OCI-M1 (cell line): ENCODE results near the gene CSF2RB.

Experiments
- DNase-seq: peaks from one replicate; lab custom pipeline; 2025; lab: John Stamatoyannopoulos, UW

CSF2RB gene

DNA sequence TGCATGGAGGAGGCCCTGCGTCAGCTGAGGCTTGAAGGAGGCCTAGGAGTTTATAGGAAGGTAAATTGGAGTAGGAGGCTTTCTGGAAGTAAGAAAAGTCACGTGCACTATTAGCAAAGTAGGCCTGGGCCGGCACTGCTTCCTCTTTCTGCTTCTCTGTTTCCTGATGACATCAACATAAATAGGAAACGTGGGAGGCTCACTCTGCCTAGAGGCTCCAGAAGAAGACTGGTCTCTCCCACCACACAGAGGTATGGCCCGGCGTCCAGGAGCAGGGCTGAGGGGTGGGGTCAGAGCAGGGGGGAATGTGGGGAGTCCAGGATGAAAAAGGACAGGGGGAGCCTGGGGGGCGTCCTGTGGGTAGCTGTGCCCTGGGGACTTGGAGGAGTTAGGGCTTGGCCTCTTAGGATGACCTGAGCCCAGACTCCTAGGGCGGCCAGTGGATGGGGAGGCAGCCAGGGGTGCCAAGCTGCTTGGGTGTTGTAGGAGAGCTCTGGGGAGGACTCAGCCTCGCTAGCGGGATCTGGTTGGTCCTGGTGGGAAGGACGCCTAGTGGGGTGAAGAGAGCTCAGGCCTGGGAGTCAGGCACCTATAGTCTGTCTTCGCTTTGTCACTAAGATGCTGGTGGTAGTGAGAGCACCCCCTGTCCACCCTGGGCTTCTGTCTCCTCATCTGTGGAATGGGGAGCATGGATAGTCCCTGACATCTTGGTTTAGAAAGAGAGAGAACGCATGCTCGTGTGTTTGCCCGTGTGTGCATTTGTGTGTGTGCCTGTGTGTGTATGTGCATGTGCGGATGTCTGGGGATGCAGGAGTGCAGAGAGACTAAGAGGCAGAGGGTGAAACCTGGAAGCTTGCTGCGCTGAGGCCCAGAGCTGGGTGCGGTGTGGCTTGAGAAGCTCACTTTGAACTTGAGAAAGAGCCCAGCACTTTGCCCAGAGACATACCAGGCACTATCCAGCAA is at the start of gene CSF2RB:
Gene CSF2RB, plus strand, starts transcription at position 202 of the 963 bp plus-strand sequence. CDS start 8,580 bp downstream, outside the sequence.
- DNase-seq, result peak; percentile 96

DNA sequence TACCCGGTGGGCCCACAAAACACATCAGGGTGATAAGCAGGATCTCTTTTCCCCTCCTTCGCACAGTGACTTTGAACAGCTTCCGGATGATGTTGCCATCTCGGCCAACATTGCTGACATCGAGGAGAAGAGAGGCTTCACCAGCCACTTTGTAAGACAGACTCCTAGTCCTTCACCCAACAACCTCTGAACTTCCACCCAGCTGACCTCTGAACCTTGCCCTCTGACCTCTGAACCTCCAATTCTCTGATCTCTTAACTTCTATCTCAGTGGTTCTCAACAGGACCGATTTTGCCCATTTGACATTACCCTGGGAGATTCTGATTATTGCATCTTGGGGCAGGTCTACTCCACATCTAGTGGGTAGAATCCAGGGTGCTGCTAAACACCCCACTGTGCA is 49.4 kb upstream of the CSF2RB start:
- no peak for DNase-seq

DNA sequence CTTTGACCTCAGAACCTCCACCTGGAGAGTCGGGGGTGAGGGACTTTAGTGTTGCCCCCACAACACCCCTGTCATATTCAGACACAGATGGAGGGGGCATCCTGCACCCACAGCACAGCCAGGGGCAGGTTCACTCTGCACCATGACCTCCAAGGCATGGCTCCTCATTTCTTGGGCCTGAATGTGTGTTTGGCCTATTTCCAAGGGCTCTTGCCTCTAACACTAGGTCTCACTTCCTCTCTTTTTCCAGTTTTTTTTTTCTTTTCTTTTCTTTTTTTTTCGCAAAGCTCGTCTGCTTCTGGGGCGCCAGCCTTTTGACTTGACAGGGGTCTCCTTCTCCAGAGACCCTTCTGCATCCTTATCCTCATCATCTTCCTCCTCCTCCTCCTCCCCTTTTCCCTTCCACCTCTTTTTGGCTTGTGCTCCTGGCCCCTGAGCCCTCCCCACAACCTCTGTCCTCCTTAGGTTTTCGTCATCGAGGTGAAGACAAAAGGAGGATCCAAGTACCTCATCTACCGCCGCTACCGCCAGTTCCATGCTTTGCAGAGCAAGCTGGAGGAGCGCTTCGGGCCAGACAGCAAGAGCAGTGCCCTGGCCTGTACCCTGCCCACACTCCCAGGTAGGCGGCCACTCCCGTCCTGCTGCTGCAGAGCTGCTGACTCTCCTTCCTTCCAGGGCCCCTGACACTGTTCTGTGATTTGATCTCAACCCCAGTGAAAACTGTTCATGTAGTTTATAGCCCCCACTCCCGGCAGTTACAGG is 48.8 kb upstream of the CSF2RB start:
- no peak for DNase-seq

DNA sequence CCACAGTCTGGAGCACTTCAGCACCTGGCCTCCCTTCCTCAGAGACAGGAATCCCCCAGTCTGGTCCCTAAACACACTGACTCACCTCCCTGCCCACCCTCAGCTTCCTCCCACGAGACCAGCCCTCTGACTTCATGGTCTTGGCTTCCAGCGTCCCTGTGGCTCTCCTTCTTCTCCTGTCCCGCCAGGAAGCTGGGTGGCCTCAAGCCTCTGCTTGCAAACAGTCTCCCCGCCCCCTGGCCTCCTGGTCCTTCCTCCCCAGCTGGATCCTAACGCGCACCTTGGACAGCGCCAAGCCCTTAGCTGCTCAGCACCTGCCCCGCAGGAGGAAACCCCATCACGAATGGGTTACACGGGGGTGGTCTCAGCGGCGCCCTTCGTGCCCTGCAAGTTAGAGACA is 48.1 kb upstream of the CSF2RB start:
- no peak for DNase-seq

DNA sequence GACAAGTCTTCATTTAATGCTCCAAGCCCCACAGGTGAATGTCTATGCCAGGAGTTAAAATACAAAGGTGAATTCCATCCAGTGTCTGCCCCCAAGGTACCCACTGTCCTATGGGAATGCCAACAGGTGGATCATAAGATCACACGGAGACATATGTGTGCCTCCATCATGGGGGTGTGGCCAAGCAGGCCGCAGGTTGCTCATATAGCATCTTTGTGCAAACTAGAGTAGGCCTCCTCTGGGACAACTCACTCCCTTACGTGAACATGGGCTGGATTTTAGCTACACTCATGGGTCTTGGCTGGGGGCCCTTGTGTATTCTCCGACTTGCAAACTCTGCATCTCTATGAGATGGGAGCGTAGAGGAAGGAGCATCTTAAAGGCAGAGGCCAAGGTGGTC is 45.7 kb upstream of the CSF2RB start:
- DNase-seq, result no peak

DNA sequence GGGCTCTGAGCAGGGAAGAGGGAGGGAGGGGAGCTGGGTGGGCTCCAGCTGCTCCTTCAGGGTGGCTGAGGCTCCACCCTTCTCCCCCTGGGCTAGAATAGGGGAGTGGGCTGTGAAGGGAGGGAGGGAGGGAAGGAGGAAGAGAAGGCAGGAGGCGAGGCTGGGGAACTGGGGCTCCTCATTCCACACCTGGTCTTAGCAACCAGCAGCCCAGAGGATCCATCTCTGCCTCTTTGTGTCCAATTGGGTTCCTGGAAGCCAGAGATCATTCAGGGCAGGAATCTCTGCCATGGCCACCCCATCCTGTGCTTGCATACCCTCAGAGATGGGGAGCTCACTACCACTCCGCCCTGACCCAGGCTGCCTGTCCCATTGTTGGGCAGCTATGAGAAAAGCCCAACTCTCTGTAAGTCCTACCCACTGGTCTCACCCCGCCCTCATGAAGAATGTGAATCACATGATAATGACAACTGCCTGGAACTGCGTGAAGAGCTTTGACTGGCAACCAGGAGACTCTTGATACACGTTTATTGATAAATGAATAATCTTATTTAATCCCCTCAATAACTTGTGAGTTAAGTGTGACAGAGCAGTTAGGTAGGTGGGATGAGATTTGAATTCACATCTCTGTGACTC is 44.8 kb upstream of the CSF2RB start:
- no peak for DNase-seq

DNA sequence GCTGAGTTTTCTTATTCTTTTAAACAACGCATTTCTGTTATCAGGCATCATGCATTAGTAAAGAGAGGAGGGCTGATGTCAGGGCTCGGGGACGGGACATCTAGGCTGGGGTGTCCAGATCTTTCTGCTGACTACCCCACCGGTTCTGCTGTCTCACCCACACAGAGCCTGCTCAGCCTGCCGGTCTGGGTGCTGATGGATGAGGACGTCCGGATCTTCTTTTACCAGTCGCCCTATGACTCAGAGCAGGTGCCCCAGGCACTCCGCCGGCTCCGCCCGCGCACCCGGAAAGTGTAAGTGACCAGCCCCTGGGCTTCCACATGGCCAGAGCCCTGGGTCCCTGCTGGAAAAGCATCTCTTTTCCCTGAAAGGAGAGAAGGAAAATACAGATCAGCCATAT is 43.2 kb upstream of the CSF2RB start:
- DNase-seq, result no peak

DNA sequence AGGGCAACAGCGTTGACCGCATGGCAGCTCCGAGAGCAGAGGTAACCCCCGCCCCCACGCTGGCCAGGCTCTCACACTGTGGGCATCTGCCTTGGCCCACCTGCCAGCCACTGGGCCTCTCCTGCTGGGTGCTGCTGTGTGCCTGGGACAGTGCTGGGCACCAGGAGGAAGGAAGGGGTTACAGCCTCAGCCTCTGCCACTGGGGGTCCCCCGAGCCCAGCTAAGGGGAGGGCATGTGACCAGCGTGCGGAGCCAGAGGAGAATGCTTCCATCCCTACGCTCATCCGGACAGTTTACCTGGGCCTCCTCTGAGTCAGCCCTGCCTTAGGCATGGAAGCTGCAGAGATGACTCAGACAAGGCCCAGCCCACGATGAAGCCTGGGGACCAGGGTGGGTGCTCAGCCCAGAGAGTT is 41.8 kb upstream of the CSF2RB start:
- no peak for DNase-seq

DNA sequence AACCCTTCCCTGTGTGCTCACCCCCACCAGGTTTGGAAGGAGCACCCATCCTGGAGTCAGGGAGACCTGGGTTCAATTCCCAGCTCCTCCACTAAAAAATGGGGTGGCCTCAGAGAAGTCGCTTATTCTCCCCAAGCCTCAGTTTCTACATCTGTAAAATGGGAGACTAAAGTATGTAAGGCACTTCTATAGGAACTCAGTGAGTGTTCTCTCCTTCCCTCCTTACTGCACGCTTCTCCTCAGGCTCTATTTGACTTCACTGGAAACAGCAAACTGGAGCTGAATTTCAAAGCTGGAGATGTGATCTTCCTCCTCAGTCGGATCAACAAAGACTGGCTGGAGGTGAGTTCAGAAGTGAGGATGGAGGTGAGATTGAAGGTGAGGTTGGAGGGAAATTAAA is 41.3 kb upstream of the CSF2RB start:
- no peak for DNase-seq

DNA sequence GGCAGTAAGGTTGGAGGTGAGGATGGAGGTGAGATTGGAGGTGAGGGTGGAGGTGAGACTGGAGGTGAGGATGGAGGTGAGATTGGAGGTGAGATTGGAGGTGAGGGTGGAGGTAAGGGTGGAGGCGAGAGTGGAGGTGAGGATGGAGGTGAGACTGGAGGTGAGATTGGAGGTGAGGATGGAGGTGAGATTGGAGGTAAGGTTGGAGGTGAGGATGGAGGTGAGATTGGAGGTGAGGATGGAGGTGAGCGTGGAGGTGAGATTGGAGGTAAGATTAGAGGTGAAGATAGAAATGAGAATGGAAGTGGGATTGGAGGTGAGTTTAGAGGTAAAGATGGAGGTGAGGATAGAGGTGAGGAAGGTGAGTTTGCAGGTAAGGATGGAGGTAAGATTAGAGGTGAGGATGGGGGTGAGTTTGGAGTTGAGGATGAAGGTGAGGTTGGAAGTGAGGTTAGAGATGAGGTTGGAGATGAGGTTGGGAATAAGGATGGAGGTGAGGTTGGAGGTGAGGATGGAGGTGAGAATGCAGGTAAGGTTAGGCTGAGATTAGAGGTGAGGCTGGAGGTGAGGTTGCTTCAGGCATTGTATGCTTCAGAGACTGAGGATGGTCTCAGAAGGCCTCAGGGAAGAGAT is 40.4 kb upstream of the CSF2RB start:
- DNase-seq, result no peak

DNA sequence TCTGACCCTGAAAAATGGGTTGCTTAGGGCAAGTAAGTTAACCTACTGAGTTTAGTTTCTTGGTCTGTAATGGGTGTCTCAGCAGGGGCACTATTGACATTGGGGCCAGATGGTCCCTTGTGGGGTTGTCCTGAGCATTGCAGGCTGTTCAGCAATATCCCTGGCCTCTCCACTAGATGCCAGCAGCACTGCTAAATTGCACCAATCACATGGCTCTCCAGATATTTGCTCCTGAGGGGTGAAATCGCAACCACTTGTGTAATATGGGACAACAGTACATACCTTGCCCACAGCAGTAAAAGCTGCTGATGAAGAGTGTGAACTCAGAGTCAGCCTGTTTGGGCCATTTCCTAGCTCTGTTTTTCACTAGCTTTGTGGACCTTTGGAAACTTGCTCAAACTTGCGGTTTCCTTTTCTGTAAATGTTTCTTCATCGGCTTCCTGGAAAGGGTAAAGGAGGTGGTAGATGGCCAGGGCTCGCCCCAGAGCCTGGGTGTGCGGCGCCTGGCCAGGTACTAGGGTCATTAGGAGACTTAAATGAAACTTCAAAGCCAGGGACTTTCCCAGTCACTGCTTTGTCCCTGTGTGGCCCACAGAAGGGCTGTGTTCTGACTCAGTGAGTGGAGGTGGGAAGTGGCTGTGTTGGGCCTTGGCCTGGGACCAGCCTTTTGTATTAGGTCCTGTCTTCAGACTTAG is 39.7 kb upstream of the CSF2RB start:
- DNase-seq, result peak; percentile 91

DNA sequence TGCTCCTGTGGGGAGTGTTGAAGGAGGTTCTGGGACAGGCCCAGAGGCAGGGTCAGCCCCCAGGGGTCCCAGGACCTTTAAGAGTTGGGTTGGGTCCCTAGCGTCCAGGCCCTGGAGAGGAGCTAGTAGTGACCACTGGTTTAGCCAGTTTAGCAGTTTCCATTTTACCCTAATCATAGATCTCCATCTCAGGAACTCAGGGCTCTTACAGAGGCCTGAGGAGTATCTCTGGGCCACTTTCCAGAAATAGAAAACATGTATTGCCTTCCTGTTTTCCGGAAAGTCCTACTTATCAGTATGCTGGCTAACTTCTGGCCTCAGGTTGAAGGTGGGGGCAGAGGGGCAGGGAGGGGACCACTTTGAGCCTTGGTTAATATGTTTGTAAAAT is 39.1 kb upstream of the CSF2RB start:
- peak; percentile 55 for DNase-seq

DNA sequence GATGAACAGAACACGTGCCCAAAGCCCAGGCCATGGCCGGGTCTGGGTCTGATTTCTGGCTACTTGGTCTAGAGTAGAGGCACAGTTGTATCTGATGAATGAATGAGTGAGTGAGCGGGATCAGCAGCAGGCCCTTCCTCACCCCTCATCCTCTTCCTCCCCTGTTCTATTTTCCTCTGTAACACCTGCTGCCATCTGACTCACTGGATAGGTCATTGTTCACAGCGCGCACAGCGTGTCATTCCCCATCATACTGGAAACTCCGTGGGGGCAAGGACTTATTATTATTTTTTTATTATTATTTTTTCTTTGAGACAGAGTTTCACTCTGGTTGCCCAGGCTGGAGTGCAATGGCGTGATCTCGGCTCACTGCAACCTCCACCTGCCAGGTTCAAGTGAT is 38.7 kb upstream of the CSF2RB start:
- no peak for DNase-seq

DNA sequence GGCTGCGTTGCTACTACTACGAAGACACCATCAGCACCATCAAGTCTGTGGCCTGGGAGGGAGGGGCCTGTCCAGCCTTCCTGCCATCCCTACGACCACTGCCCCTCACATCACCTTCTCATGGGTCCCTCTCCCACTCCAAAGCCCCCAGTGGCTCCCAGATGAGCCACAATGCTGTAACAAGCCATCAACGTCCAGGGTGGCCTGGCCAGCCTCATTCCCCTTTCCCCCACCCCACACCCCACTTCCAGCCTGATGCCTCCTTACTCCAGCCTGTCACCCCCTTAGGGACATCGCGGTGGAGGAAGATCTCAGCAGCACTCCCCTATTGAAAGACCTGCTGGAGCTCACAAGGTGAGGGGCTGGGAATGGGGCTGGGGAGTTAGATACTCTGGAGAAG is 37.7 kb upstream of the CSF2RB start:
- no peak for DNase-seq

DNA sequence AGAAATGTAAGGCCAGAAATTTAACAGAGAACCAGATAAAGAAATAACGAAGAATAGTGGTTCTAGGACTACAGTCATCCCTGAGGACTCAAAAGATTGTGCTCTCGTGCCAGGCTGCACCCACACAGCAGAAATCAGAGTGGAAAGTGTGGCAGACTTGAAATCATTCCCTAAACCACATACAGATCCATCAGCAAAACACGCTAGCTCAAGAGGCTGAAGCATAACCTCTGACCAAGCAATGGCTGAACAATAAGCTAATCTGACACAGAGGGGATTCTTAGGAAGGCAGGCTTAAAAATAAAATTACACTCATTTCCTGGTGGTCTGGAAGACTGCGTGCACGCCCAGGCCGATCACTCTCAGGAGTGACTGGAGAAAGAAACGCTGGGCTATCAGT is 33.7 kb upstream of the CSF2RB start:
- no peak for DNase-seq

DNA sequence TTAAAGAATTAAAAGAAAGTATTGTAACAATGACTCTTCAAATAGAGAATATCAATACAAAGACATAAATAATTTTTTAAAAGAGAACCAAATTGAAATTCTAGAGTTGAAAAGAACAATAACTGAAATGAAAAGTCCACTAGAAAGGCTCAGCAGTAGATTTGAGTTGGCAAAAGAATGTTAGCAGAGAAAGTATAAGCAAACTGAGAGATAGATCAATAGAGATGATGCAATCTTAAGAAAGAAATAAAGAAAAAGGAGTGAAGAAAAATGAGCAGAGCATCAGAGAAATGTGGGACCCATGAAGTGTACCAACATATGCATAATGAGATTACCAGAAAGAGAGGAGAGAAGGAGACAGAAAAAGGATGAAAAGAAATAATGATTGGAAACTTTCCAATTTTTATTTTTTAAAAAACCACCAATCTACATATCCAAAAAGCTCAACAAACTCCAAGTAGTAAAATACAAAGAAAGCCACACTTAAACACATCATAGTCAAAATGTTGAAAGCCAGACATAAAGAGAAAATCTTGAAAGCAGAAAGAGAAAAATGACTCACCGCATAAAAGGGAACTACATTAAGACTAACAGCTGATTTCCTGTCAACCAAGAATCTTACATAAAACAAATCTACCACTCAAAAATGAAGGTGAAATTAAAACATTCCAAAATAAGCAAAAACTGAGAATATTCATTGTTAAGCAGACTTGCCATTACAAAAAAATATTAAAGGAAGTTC is 31.8 kb upstream of the CSF2RB start:
- DNase-seq, result peak; percentile 63

DNA sequence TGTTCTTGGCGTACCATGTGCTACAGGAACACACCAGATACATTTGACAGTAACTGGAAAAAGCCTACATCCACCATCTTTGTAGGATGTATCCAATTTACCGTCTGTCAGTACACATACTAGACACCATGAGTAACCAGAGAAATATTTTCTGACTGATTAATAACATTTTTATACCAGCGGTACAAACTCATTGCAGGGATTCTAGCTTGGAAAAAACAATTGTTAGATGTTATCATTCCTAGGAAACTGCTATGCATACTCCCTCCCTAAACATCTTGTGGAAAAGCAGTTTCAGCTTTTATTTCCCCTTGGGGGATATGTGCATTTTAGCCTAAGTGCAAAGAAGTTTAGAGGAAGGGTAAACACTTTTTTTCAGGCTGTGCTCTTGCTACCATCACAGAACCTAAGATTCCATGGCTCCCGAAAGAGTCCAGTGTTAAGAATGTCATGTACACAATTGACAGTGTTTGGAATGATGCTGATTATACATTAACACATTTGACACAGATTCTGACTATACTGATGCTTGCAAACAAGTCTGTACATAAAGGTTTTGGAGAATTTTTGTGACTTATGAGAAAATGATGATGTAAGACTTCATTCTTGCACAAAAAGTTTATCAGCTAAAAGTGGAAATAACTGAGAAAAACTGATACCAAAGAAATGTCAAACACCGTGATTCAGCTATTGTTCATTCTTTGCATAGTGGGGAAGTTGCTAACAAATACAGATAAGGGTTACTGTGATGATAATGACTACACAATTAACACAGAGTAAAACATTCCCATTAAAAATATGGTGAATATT is 28.9 kb upstream of the CSF2RB start:
- peak; percentile 78 for DNase-seq

DNA sequence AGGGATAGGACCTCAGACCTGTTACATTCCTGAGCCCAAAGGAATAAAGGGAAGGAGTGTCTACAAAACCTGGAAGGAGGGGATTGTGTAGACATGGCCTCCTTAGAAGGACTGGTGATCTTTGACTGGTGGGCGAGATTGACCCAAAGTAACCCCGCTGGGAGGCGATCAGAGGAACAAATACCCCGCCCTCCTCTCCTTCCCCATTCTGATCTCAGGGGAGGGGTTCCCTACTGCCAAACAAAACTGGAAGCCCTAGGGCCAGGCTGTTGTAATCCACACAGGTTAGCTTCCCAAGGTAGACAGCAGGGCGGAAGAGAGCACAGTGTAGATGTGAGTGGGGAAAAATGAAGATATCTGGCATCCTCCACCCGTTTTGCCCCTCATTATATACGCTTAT is 28.0 kb upstream of the CSF2RB start:
- DNase-seq, result peak; percentile 59

DNA sequence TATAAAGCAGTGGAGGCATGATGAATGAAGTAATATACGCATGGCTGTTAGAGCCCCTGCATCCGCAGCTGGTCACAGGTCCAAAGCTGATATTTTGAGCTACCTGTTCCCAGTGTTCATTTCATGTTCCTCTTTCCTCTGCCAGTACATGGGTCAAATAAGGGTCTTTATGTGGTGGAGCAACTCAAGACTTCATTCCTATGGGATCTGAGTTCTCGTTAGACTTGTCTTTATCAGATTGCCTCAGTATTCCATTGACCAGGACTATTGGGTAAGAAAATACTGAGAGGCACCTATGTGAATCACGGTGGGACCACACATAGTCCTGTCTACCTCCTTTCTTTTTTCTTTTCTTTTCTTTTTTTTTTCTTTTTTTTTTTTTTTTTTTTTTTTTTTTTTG is 27.4 kb upstream of the CSF2RB start:
- no peak for DNase-seq

DNA sequence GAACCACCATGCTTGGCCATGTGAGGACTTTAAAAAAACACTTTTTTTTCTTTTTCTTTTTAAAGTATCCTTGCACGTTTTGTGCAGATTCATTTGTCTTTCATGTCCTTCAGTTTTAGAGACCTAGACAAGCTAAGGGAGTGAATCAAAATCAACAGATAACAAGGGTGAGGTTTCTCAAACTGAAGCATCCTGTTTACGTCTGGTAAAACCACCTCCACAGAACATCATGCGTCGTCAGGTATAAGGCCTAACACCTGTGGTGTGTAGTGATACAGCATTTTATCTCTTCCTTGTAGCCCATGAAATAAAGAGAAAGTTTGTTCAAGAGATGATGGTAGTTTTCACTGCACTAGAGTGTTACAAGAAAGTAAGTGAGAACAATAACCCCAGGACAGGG is 26.3 kb upstream of the CSF2RB start:
- no peak for DNase-seq
